GM12878 (cell line): ENCODE data around the gene LCOR. TPM values are rescaled to one million over a fixed set of nuclear protein-coding genes. Genes with fewer than 3 reads are reported as not detected.

Experiments
- ATAC-seq: fragments of 200-7000 bp; cut with Tn5 transposase; 3 replicates; pipeline ENCODE4 v1.9.1; 2020; ENCODE audit warnings: mild to moderate bottlenecking, moderate library complexity
- BruUV-seq: library from RNA; stranded (reverse); fragments of 400-500 nt; replicated peaks from 2 replicates; lab custom pipeline; 2021; lab: Mats Ljungman, UMichigan
- CTCF ChIA-PET: fragments of 300-600 bp; sonication (Branson Sonifier 250); formaldehyde crosslinking; extraction: SDS; loops from one replicate; lab custom pipeline; 2021; ENCODE audit warnings: inconsistent platforms; lab: Yijun Ruan, JAX
- POLR2A ChIA-PET: fragments of 350-600 bp; formaldehyde crosslinking; extraction: SDS; loops from one replicate; lab custom pipeline; 2021; ENCODE audit warnings: inconsistent platforms; lab: Charles Lee
- RAD21 ChIA-PET: fragments of 300-600 bp; sonication (Branson Sonifier 250); formaldehyde crosslinking; loops from one replicate; lab custom pipeline; 2023; ENCODE audit warnings: antibody characterized with exemption; ENCODE audit not compliant: unreplicated experiment; lab: Charles Lee
- SMC1A ChIA-PET: fragments of 300-600 bp; sonication (Branson Sonifier 250); formaldehyde crosslinking; loops from one replicate; lab custom pipeline; 2023; ENCODE audit not compliant: unreplicated experiment, uncharacterized antibody; lab: Charles Lee
- DNase-seq: peaks from one replicate; pipeline ENCODE4 v3.0.0-alpha.2; 2011; ENCODE audit warnings: low read depth, low spot score
- FAIRE-seq: peaks from 3 replicates; lab custom pipeline; 2011; peaks lifted over from hg19 to GRCh38; lab: Jason Lieb, UNC
- H2AFZ ChIP-seq: 2 replicates; pipeline ENCODE4 v1.6.0; 2011; ENCODE audit warnings: low read depth, low read length, control low read depth; ENCODE audit not compliant: control insufficient read depth
- H3K27ac ChIP-seq: 2 replicates; pipeline ENCODE4 v1.5.1; 2011; ENCODE audit warnings: control low read depth; ENCODE audit not compliant: control insufficient read depth, insufficient read depth
- H3K27me3 ChIP-seq, 2 experiments: replicated peaks in 1 of 2; 2 replicates each; pipeline versions ENCODE4 v1.6.0 to v1.6.1; 2011; ENCODE audit warnings: low read length in 1 of 2; ENCODE audit not compliant: control insufficient read depth in 2 of 2, insufficient read depth in 2 of 2
- H3K36me3 ChIP-seq, 2 experiments: 2 replicates each; pipeline ENCODE4 v1.5.1; 2011; ENCODE audit warnings: low read length in 1 of 2; ENCODE audit not compliant: control insufficient read depth in 2 of 2, insufficient read depth in 2 of 2
- H3K4me1 ChIP-seq: 2 replicates; pipeline ENCODE4 v1.6.1; 2011; ENCODE audit warnings: mild to moderate bottlenecking, low read length, moderate library complexity, mixed read lengths; ENCODE audit not compliant: control insufficient read depth, insufficient read depth
- H3K4me2 ChIP-seq: 2 replicates; pipeline ENCODE4 v1.6.0; 2011; ENCODE audit warnings: control low read depth; ENCODE audit not compliant: control insufficient read depth, insufficient read depth
- H3K4me3 ChIP-seq: fragments of 200-600 bp; sonication (generic); 2 replicates; pipeline ENCODE4 v1.5.1; 2016
- H3K79me2 ChIP-seq: 2 replicates; pipeline ENCODE4 v1.6.0; 2011; ENCODE audit warnings: low read length; ENCODE audit not compliant: control insufficient read depth, insufficient read depth
- H3K9ac ChIP-seq: 2 replicates; pipeline ENCODE4 v1.8.0; 2011; ENCODE audit warnings: low read length, control low read depth, mixed read lengths; ENCODE audit not compliant: control insufficient read depth, insufficient read depth
- H3K9me3 ChIP-seq: replicated peaks from 3 replicates; pipeline ENCODE4 v1.5.1; 2011; ENCODE audit warnings: mild to moderate bottlenecking, low read length; ENCODE audit not compliant: control insufficient read depth, insufficient read depth
- H4K20me1 ChIP-seq: 2 replicates; pipeline ENCODE4 v1.6.0; 2011; ENCODE audit not compliant: control insufficient read depth, insufficient read depth
- ATF7 ChIP-seq: fragments of 450-650 bp; IDR thresholded peaks from 2 replicates; pipeline ENCODE4 v1.6.1; 2016; ENCODE audit warnings: low read depth, mild to moderate bottlenecking
- FOS ChIP-seq: IDR thresholded peaks from 3 replicates; pipeline ENCODE4 v1.6.1; 2011; ENCODE audit warnings: borderline replicate concordance; ENCODE audit not compliant: insufficient read length; ENCODE audit errors: extremely low read depth
- NR2C2 ChIP-seq: IDR thresholded peaks from 2 replicates; pipeline ENCODE4 v1.6.1; 2011; ENCODE audit warnings: borderline replicate concordance, low read depth; ENCODE audit not compliant: control insufficient read depth, insufficient read length
- POU2F2 ChIP-seq: IDR thresholded peaks from 3 replicates; pipeline ENCODE4 v1.6.1; 2011; ENCODE audit warnings: low read depth, mild to moderate bottlenecking, low read length, borderline replicate concordance
- RFX5 ChIP-seq: IDR thresholded peaks from 2 replicates; pipeline ENCODE4 v1.6.1; 2011; ENCODE audit warnings: low read depth, low read length, improper control_type of control experiment
- SMC3 ChIP-seq: IDR thresholded peaks from 2 replicates; pipeline ENCODE4 v1.6.1; 2011; ENCODE audit warnings: low read length, improper control_type of control experiment, borderline replicate concordance
- TCF3 ChIP-seq: IDR thresholded peaks from 2 replicates; pipeline ENCODE4 v1.6.1; 2012; ENCODE audit warnings: low read depth, mild to moderate bottlenecking, low read length, borderline replicate concordance; ENCODE audit not compliant: insufficient read depth
- WGBS: methylation state at CpG from one replicate; pipeline ENCODE4 v1.1.6; 2016; ENCODE audit warnings: low lambda C conversion rate; ENCODE audit not compliant: insufficient replicate concordance, insufficient coverage; ENCODE audit errors: missing lambda C conversion rate; 5-methylcytosine and 5-hydroxymethylcytosine counted together
- in situ Hi-C: fragments of 300-500 bp; cut with MboI; formaldehyde crosslinking; loops from 9 replicates; pipeline ENCODE4 v1.14.3; 2018; ENCODE audit warnings: mixed read lengths
- intact Hi-C: fragments of 100-400 bp; cut with micrococcal nuclease; formaldehyde crosslinking; loops from one replicate; pipeline ENCODE4 v1.14.2; 2022; ENCODE audit not compliant: unreplicated experiment
- polyA plus RNA-seq, 11 experiments: library from polyadenylated mRNA; depleted of rRNA in 4 of 11; unstranded in 6 of 11; stranded (reverse) in 5 of 11; fragments of >200 nt; fragmentation: Nextera tagmentation in 4 of 11; fragmentation: Illumina TruSeq in 1 of 11; extraction: Ambion mirVana in 4 of 11; extraction: Trizol in 1 of 11; gene quantifications; 1 replicate in 1 of 11; 2 replicates in 10 of 11; pipeline versions ENCODE4 v1.2.1 to v1.2.3, GENCODE V29; 2011 to 2016; ENCODE audit warnings: inconsistent platforms in 2 of 11, missing spikeins in 2 of 11, low read depth in 1 of 11
- total RNA-seq, 4 experiments: library from RNA; depleted of rRNA in 3 of 4; stranded (reverse); fragments of >200 nt in 3 of 4; fragmentation: Illumina TruSeq in 1 of 4; extraction: Trizol in 1 of 4; gene quantifications; 2 replicates each; pipeline versions ENCODE4 v1.2.1 to v1.2.3, GENCODE V29; 2013 to 2021
- TF ChIP-seq, protein P1 (sequence below): fragments of 450-650 bp; IDR thresholded peaks from 2 replicates; pipeline ENCODE4 v1.6.1; 2017; ENCODE audit warnings: mild to moderate bottlenecking, moderate library complexity

LCOR gene
- total and polyA plus RNA-seq, 10 of the 15 experiments (the other 5 are each of a cell fraction or from before 2014, with no cell fraction given), result 1.6 to 22.0 (median 13.2) TPM

DNA sequence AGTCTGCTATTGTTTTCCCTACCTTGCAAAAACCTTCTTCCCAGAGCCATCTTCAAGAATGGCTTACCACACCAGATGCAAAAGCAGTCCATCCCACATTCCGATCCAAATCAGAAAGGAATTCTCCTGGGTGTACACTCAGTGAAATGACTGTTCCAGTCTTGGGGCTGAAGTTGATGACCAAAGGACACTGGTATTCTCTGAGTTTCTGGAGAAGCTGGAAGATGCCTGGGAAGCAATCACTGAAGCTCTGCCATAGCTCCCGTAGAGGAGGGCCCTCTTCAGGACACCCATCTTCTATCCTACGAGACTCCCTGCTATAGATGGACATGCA is 155.7 kb downstream of the LCOR start:
- Histone ChIP-seq H3K4me2 (no peak overlapping the region), H3K4me1 (peaks cover 23% of the 10 kb centered on the region), H3K27ac (no peak overlapping the region), H4K20me1 (no peaks in the 10 kb centered on the region), H3K9ac (no peak overlapping the region), H3K4me3 (no peak overlapping the region), H3K36me3 (no peaks in the 10 kb centered on the region), H3K79me2 (no peaks in the 10 kb centered on the region), H3K27me3 (no peaks in the 10 kb centered on the region), H2AFZ (no peak overlapping the region), H3K9me3 (no peaks in the 10 kb centered on the region)
- ATAC-seq, result no peak
- RAD21 ChIA-PET, result no interaction called here
- intact Hi-C loops (no loop called here), in situ Hi-C loops (no loop called here)
- DNase-seq, result no peak
- SMC1A ChIA-PET, result interaction anchor here (10.2 kb wide), 1 partner anchor 37 kb away, joined by 96 read pairs; no protein-coding TSS in a partner anchor
- POLR2A ChIA-PET, result interaction anchor here (0.7 kb wide), 1 partner anchor 1409 kb away, joined by 3 read pairs; no protein-coding TSS in a partner anchor
- 91% methylated on average over 3 of the region's 3 CpGs for WGBS
- TF ChIP-seq FOS, result no peak
- TF ChIP-seq ATF7, result no peak
- TF ChIP-seq SMC3, result no peak
- TF ChIP-seq RFX5, result no peak
- TF ChIP-seq NR2C2, result no peak
- no peak for TF ChIP-seq POU2F2
- TF ChIP-seq, protein P1, sequence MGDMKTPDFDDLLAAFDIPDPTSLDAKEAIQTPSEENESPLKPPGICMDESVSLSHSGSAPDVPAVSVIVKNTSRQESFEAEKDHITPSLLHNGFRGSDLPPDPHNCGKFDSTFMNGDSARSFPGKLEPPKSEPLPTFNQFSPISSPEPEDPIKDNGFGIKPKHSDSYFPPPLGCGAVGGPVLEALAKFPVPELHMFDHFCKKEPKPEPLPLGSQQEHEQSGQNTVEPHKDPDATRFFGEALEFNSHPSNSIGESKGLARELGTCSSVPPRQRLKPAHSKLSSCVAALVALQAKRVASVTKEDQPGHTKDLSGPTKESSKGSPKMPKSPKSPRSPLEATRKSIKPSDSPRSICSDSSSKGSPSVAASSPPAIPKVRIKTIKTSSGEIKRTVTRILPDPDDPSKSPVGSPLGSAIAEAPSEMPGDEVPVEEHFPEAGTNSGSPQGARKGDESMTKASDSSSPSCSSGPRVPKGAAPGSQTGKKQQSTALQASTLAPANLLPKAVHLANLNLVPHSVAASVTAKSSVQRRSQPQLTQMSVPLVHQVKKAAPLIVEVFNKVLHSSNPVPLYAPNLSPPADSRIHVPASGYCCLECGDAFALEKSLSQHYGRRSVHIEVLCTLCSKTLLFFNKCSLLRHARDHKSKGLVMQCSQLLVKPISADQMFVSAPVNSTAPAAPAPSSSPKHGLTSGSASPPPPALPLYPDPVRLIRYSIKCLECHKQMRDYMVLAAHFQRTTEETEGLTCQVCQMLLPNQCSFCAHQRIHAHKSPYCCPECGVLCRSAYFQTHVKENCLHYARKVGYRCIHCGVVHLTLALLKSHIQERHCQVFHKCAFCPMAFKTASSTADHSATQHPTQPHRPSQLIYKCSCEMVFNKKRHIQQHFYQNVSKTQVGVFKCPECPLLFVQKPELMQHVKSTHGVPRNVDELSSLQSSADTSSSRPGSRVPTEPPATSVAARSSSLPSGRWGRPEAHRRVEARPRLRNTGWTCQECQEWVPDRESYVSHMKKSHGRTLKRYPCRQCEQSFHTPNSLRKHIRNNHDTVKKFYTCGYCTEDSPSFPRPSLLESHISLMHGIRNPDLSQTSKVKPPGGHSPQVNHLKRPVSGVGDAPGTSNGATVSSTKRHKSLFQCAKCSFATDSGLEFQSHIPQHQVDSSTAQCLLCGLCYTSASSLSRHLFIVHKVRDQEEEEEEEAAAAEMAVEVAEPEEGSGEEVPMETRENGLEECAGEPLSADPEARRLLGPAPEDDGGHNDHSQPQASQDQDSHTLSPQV, result no peak
- TF ChIP-seq TCF3, result no peak
- BruUV-seq, result no TSS peak
- no peak for FAIRE-seq
- CTCF ChIA-PET, result interaction anchor here (4.8 to 8.2 kb wide), 3 partner anchors 13 to 49 kb away, joined by 25 to 85 read pairs (median 28); no protein-coding TSS in a partner anchor
